Islet of Langerhans (tissue), 1 donor: ENCODE results near the gene GRM1.

Experiments used
- FAIRE-seq: peaks from one replicate; lab custom pipeline; 2011; peaks lifted over from hg19 to GRCh38; lab: Jason Lieb, UNC

Gene GRM1

GRCh38 chr6:146388736-146389364, 360.0 kb downstream of the GRM1 start:
- no peak for FAIRE-seq

DNA sequence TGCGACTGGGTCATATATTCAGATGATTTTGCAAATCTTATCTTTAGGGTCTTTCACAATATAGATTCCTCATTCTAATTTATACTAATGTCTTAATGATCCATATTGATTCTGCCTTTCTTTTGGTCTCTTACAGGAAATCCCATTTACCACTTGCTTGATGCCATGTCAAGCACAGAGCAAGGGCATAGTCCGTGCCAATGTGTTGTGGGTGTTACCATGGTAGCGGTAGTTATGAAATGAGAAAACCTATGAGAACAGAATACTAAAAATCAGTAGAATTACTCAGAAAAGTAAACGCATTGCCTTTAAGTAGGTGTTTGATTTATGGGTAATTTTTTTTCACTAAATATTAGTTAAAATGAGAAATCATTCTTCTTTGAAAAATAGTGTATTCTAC, 360.9 kb downstream of the GRM1 start:
- no peak for FAIRE-seq

DNA sequence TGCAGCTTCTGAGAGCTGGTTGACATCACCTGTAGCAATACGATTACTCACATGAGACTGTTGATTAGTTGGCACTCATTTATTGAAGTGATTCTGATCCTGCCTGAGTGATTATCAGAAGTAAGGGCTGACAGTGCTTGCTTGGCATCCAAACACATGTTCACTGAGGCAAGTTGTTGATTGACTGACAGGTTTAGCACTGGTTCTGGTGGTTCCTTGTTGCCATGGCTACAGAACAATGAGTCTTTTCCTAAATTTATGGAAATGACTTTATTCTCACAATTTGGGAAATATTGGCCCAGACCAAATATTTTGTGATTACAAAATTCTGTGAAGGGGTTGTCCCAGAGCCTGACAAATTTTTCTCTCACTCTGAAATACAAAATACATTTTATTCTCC, 368.8 kb downstream of the GRM1 start:
- no peak for FAIRE-seq

GRCh38 chr6:146402476-146402875, 373.6 kb downstream of the GRM1 start:
- FAIRE-seq: no peak

GRCh38 chr6:146408583-146408982, 379.7 kb downstream of the GRM1 start:
- no peak for FAIRE-seq

DNA sequence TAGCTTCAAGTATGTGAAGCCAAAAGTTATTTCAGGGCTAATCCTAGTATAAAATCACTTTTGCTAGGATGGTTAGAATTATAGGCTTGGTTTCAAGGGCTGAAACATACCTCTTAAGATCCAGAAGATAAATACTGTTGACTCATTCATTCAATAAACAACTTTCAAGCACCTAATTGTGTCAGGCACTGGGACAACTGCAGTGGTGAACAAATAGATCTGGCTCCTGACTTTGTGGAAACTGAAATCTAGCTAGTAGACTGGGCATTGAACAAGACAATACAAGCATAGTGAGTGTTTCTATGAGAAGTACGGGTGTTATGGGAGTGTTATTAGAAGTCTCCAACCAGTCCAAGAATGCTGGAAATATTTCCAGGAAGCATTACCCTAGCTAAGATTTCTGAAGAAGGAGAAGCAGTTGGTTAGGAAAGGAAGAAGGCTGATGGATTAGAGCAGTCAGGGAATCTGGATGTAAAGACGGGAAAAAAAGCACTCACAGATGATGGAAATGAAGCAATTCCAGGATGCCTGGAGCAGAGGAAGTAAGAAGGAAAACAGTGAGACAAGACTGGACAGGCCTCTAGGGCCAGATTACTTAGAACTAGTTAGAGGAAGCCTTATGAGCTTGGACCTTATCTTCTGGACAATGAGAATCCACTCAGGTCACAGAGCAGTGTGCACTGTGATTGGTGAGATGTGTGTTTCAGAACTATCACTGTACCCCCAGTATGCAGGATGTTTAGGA, 382.2 kb downstream of the GRM1 start:
- FAIRE-seq: no peak

- no peak for FAIRE-seq
These were observed 390.7 kb downstream of the GRM1 start for GRCh38 chr6:146419576-146419975.

DNA sequence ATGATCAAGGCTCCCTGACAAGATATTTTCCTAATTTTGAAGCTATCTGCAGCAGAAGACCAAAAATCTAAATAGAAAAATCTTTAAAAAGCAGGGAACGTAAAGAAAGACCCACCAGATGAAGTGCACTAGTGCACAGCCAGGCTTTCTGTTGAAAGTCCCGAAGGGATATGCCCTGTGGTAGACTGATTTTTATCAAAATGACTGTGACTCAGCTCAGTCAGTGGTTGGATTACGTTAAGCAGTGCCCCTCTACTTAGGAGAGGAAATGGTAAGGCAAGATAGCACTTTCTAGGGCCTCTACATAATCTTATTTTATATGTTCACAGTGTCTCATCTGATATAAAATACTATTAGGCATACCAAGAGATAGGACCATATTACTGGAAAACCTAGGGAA, 391.4 kb downstream of the GRM1 start:
- no peak for FAIRE-seq

DNA sequence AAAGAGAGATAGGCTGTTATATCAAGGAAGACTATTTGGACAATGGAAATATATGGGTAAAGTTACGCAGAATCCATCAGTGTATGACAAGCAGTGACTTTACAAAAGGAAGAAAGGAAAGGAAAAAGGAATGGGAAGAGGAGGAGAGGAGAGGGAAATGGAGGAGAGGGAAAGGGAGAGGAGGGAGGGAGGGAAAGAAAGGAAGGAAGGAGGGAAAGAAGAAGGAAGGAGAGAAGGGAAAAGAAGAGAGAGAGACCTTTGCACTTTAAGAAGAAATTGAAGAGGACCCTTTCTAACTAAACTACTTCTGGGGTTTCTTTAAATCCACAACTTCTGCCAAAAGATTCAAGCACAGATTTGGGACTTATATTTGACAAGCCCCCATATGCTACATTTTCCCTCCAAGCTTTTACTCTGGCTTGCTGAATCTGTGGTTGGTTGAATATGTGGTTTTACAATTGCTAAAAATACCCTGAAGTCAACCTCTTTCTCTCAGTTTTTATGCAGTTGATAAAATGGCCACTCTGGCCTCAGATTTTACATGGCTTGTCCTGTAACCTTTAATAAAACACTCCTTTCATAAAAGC, 394.0 kb downstream of the GRM1 start:
- FAIRE-seq: no peak

- no peak for FAIRE-seq
These were observed 394.6 kb downstream of the GRM1 start for GRCh38 chr6:146423452-146423851.

GRCh38 chr6:146426516-146426915, 397.7 kb downstream of the GRM1 start:
- no peak for FAIRE-seq

GRCh38 chr6:146429831-146430230, 401.0 kb downstream of the GRM1 start:
- FAIRE-seq: no peak

GRCh38 chr6:146433881-146434731, 405.2 kb downstream of the GRM1 start:
- no peak for FAIRE-seq

- no peak for FAIRE-seq
These were observed 406.0 kb downstream of the GRM1 start for GRCh38 chr6:146434732-146435390.

GRCh38 chr6:146441907-146442306, 413.0 kb downstream of the GRM1 start:
- FAIRE-seq: no peak

DNA sequence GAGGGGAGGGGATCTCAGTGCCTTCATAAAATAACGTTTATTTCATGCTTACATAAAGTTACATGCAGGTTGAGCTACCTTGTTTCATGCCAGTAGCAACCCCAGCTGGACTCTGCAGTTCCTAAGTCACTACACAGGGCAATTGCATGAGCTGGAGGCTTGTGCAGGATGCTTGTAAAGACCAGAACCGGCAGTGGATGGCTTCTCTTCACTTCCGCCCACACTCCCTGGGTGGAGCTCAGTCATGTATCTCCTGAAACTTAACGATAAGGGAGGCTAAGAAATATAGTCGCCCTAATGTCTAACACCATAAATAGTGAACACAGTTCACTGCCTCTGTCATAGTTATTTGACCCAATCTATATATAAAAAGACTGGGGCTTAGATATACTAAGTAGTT, 415.3 kb downstream of the GRM1 start:
- no peak for FAIRE-seq

- FAIRE-seq: no peak
These were observed 416.4 kb downstream of the GRM1 start for GRCh38 chr6:146445233-146445632.

GRCh38 chr6:146456886-146457285, 428.0 kb downstream of the GRM1 start:
- no peak for FAIRE-seq

DNA sequence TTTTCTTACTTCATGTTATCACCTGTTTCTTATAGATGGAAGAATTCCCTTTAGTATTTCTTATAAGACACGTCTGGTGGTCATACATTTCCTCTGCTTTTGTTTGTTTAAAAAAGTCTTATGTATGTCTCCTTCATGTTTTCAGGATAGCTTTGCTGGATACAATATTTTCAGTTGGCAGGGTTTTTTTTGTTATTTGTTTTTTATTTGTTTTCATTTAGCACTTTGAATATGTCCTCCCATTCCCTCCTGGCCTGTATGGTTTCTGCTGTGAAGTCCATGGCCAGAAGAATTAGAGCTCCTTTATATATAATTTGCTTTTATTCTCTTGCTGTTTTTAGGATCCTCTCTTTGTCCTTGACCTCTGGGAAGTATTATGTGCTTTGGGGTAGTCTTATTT, 432.1 kb downstream of the GRM1 start:
- no peak for FAIRE-seq

- no peak for FAIRE-seq
These were observed 441.4 kb downstream of the GRM1 start for GRCh38 chr6:146470091-146470770.

DNA sequence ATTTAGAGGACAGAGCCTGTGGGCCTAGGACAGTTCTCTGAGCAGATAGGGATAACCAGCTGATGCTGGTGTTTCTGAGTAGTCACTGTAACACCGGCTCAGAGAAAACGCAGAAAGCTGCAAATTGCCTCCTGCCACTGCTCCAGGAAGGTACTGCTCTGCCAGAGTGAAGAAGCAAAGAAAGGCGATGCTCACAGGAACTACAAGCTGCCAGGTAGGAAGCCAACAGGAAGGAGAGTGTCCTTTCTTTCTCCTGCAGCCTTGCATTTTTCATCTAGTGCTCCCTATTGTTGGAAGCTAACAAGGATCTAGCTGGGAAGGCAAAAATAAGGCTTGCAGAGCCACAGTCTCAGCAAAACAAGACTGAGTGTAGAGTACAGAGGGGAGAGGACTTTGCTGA, 444.1 kb downstream of the GRM1 start:
- no peak for FAIRE-seq

DNA sequence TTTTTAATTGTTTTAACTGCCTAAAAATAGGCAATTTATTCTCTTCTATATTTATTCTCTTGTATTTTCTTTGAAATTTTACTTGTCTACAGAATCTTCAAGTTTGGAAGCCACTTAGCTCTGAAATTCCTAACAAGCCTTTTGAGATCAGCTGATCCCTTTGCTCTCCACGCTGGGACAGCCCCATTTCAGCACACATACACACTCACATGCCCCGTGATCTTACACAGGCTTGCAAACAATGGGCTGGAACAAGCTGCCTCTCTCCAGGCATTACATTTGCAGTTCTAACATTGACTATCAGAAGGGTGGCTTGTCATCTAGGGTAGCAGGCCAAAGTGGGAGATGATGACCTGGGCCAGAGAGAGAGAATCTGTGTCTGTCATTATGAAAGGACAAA, 452.7 kb downstream of the GRM1 start:
- FAIRE-seq: no peak
